HepG2 (cell line): ENCODE data around the gene ATOH8. TPM values are rescaled to one million over a fixed set of nuclear protein-coding genes. Genes with fewer than 3 reads are reported as not detected.

Source experiments
- ATAC-seq: fragments of 200-7000 bp; cut with Tn5 transposase; 3 replicates; pipeline ENCODE4 v1.9.1; 2020; ENCODE audit warnings: mild to moderate bottlenecking, moderate library complexity
- BruUV-seq: library from RNA; stranded (reverse); fragments of 400-500 nt; replicated peaks from 2 replicates; lab custom pipeline; 2021; lab: Mats Ljungman, UMichigan
- CTCF ChIA-PET: fragments of 300-600 bp; formaldehyde crosslinking; extraction: SDS; loops from one replicate; lab custom pipeline; 2021; ENCODE audit warnings: low total read pairs, inconsistent platforms, low intra/inter-chr PET ratio; lab: Yijun Ruan, JAX
- POLR2A ChIA-PET: fragments of 350-600 bp; sonication (Branson Sonifier 250); formaldehyde crosslinking; loops from one replicate; lab custom pipeline; 2020; ENCODE audit warnings: antibody characterized with exemption, inconsistent platforms; lab: Yijun Ruan, JAX
- DNase-seq: peaks from one replicate; pipeline ENCODE4 v3.0.0-alpha.2; 2015; ENCODE audit warnings: low spot score
- FAIRE-seq: peaks from 3 replicates; lab custom pipeline; 2011; peaks lifted over from hg19 to GRCh38; lab: Jason Lieb, UNC
- H2AFZ ChIP-seq: one replicate; pipeline ENCODE4 v1.6.1; 2011; ENCODE audit warnings: low read length, inconsistent platforms
- H3K27ac ChIP-seq: fragments of 300-600 bp; 3 replicates; pipeline ENCODE4 v1.8.0; 2011; ENCODE audit warnings: mixed run types, mild to moderate bottlenecking, mixed read lengths, low read length, inconsistent platforms; ENCODE audit not compliant: insufficient read depth; ENCODE audit errors: extremely low read length
- H3K27me3 ChIP-seq, 2 experiments: fragments of 200-600 bp in 1 of 2; 2 replicates in 1 of 2; 3 replicates in 1 of 2; pipeline versions ENCODE4 v1.6.0 to v1.8.0; 2011; ENCODE audit warnings: low read length in 2 of 2, mild to moderate bottlenecking in 2 of 2, moderate library complexity in 2 of 2, inconsistent platforms in 1 of 2; ENCODE audit not compliant: insufficient read depth in 2 of 2, control insufficient read depth in 1 of 2
- H3K36me3 ChIP-seq, 2 experiments: fragments of 200-600 bp in 1 of 2; replicated peaks in 1 of 2; 2 replicates in 1 of 2; 3 replicates in 1 of 2; pipeline versions ENCODE4 v1.5.1 to v1.8.0; 2011; ENCODE audit warnings: low read length in 2 of 2, inconsistent platforms in 1 of 2; ENCODE audit not compliant: insufficient read depth in 2 of 2, control insufficient read depth in 1 of 2
- H3K4me1 ChIP-seq: 2 replicates; pipeline ENCODE4 v1.5.1; 2012; ENCODE audit warnings: low read length, inconsistent platforms; ENCODE audit not compliant: insufficient read depth
- H3K4me2 ChIP-seq: 2 replicates; pipeline ENCODE4 v1.6.0; 2011; ENCODE audit warnings: low read depth, low read length, inconsistent platforms
- H3K4me3 ChIP-seq, 3 experiments: fragments of 200-600 bp in 1 of 3; sonication (generic), shearing (Covaris generic) in 1 of 3; replicated peaks in 1 of 3; 2 replicates each; pipeline ENCODE4 v1.5.1; 2011 to 2016; ENCODE audit warnings: low read length in 3 of 3, inconsistent platforms in 2 of 3, low read depth in 2 of 3, mild to moderate bottlenecking in 2 of 3, control low read depth in 1 of 3, mixed read lengths in 1 of 3; ENCODE audit not compliant: insufficient read depth in 1 of 3
- H3K79me2 ChIP-seq: one replicate; pipeline ENCODE4 v1.6.1; 2011; ENCODE audit warnings: low read length, inconsistent platforms; ENCODE audit not compliant: insufficient read depth
- H3K9ac ChIP-seq: 2 replicates; pipeline ENCODE4 v1.6.0; 2011; ENCODE audit warnings: mild to moderate bottlenecking, low read depth, low read length, inconsistent platforms; ENCODE audit not compliant: insufficient read depth
- H3K9me3 ChIP-seq: 2 replicates; pipeline ENCODE4 v1.5.1; 2012; ENCODE audit warnings: mild to moderate bottlenecking, low read length
- H4K20me1 ChIP-seq: 2 replicates; pipeline ENCODE4 v1.6.0; 2011; ENCODE audit warnings: inconsistent platforms, mild to moderate bottlenecking, low read length, moderate library complexity; ENCODE audit not compliant: insufficient read depth
- BRCA1 ChIP-seq: sonication (generic); formaldehyde crosslinking; IDR thresholded peaks from 2 replicates; pipeline ENCODE4 v1.4.0; 2020; ENCODE audit warnings: missing genetic modification reagents
- ETV6 ChIP-seq: sonication (generic); formaldehyde crosslinking; conservative IDR thresholded peaks from 2 replicates; pipeline ENCODE4 v1.4.0; 2020; ENCODE audit warnings: missing genetic modification reagents
- MAFF ChIP-seq: IDR thresholded peaks from 2 replicates; pipeline ENCODE4 v1.6.1; 2011; ENCODE audit warnings: low read depth, low read length, improper control_type of control experiment
- MTF1 ChIP-seq: sonication (generic); formaldehyde crosslinking; IDR thresholded peaks from 2 replicates; pipeline ENCODE4 v1.5.0; 2020; ENCODE audit warnings: missing genetic modification reagents
- PHF8 ChIP-seq: sonication (generic); formaldehyde crosslinking; IDR thresholded peaks from 2 replicates; pipeline ENCODE4 v1.5.0; 2020; ENCODE audit warnings: missing genetic modification reagents
- RFX1 ChIP-seq: fragments of 450-650 bp; IDR thresholded peaks from 2 replicates; pipeline ENCODE4 v1.6.1; 2017
- SATB2 ChIP-seq: sonication (generic); formaldehyde crosslinking; IDR thresholded peaks from 2 replicates; pipeline ENCODE4 v1.5.0; 2020; ENCODE audit warnings: missing genetic modification reagents
- TERF1 ChIP-seq: sonication (generic); formaldehyde crosslinking; IDR thresholded peaks from 2 replicates; pipeline ENCODE4 v1.8.0; 2022; ENCODE audit warnings: mild to moderate bottlenecking, missing genetic modification reagents, moderate library complexity
- XBP1 ChIP-seq: sonication (generic); formaldehyde crosslinking; IDR thresholded peaks from 2 replicates; pipeline ENCODE4 v1.5.0; 2020; ENCODE audit warnings: missing genetic modification reagents
- ZBTB1 ChIP-seq: sonication (generic); formaldehyde crosslinking; IDR thresholded peaks from 2 replicates; pipeline ENCODE4 v1.4.0; 2020; ENCODE audit warnings: missing genetic modification reagents, borderline replicate concordance
- ZBTB7A ChIP-seq: sonication (generic); formaldehyde crosslinking; IDR thresholded peaks from 2 replicates; pipeline ENCODE4 v1.8.0; 2022; ENCODE audit warnings: mild to moderate bottlenecking, missing genetic modification reagents
- ZFP62 ChIP-seq: sonication (generic); formaldehyde crosslinking; IDR thresholded peaks from 2 replicates; pipeline ENCODE4 v1.4.0; 2020; ENCODE audit warnings: missing genetic modification reagents
- ZNF253 ChIP-seq: sonication (generic); formaldehyde crosslinking; IDR thresholded peaks from 2 replicates; pipeline ENCODE4 v1.8.0; 2022; ENCODE audit warnings: mild to moderate bottlenecking, missing genetic modification reagents, borderline replicate concordance
- ZNF501 ChIP-seq: sonication (generic); formaldehyde crosslinking; IDR thresholded peaks from 2 replicates; pipeline ENCODE4 v1.5.1; 2020; ENCODE audit warnings: mild to moderate bottlenecking, moderate library complexity, missing genetic modification reagents
- ZNF614 ChIP-seq: IDR thresholded peaks from 2 replicates; pipeline ENCODE4 v1.6.1; 2018; ENCODE audit warnings: missing biosample characterization, missing genetic modification reagents, inconsistent platforms, borderline replicate concordance
- ZNF772 ChIP-seq: sonication (generic); formaldehyde crosslinking; IDR thresholded peaks from 2 replicates; pipeline ENCODE4 v1.5.0; 2020; ENCODE audit warnings: mild to moderate bottlenecking, missing genetic modification reagents
- WGBS: methylation state at CpG from one replicate; pipeline ENCODE4 v1.1.6; 2017; ENCODE audit warnings: low lambda C conversion rate; 5-methylcytosine and 5-hydroxymethylcytosine counted together
- in situ Hi-C: cut with HindIII; loops from 2 replicates; pipeline ENCODE4 v1.10.0; 2017; ENCODE audit warnings: low pct_unique_long_range_greater_than_20kb; ENCODE audit not compliant: extremely low pct_ligation_motif_present
- intact Hi-C: fragments of 100-400 bp; cut with micrococcal nuclease; formaldehyde crosslinking; loops from one replicate; pipeline ENCODE4 v1.10.0; 2022; ENCODE audit not compliant: unreplicated experiment
- polyA plus RNA-seq, 8 experiments: library from polyadenylated mRNA; depleted of rRNA in 3 of 8; stranded (reverse) in 7 of 8; unstranded in 1 of 8; fragments of >200 nt; fragmentation: Illumina TruSeq in 4 of 8; extraction: Trizol in 4 of 8; gene quantifications; 2 replicates each; pipeline versions ENCODE4 v1.2.1 to v1.2.3, GENCODE V29; 2011 to 2016; ENCODE audit warnings: low read depth in 4 of 8, missing spikeins in 1 of 8, mixed read lengths in 1 of 8; ENCODE audit not compliant: insufficient read depth in 1 of 8
- total RNA-seq, 5 experiments: library from RNA; depleted of rRNA; stranded (reverse); fragments of >200 nt; fragmentation: Illumina TruSeq; extraction: Trizol; gene quantifications; 2 replicates each; pipeline ENCODE4 v1.2.3, GENCODE V29; 2016; ENCODE audit warnings: low read depth in 1 of 5
- TF ChIP-seq, protein P1 (sequence below), 2 experiments: fragments of 450-650 bp in 1 of 2; sonication (generic) in 1 of 2; formaldehyde crosslinking; IDR thresholded peaks; 2 replicates each; pipeline versions ENCODE4 v1.5.0 to v1.8.0; 2020 to 2022; ENCODE audit warnings: mild to moderate bottlenecking in 1 of 2, missing genetic modification reagents in 1 of 2

Gene ATOH8
- total and polyA plus RNA-seq, 2 of the 13 experiments (the other 11 are each of a cell fraction or from before 2014, with no cell fraction given): 0.13 to 0.61 TPM

- Histone ChIP-seq H3K4me1 (peaks cover 14% of the 10 kb centered on the region; the same call in 1 of the 2 replicates), H3K27me3 (peaks cover 4 to 31% of the 10 kb centered on the region in 2 experiments; a peak in 3 of 5 replicates), H3K36me3 (no peaks in the 10 kb centered on the region), H3K4me3 (no peak overlapping the region), H3K9me3 (no peaks in the 10 kb centered on the region), H3K79me2 (no peaks in the 10 kb centered on the region), H3K9ac (no peak overlapping the region), H3K27ac (no peak overlapping the region), H2AFZ (no peak overlapping the region), H3K4me2 (no peak overlapping the region), H4K20me1 (no peaks in the 10 kb centered on the region)
- WGBS: 55% methylated on average over 4 of the region's 4 CpGs
- ChIA-PET CTCF (no interaction called here), POLR2A (no interaction called here)
- FAIRE-seq (no peak), DNase-seq (no peak), ATAC-seq (no peak)
- in situ Hi-C loops: loop anchor here (10.0 kb wide), 1 partner anchor 341 kb away; no protein-coding TSS in a partner anchor
- TF ChIP-seq, protein P1, sequence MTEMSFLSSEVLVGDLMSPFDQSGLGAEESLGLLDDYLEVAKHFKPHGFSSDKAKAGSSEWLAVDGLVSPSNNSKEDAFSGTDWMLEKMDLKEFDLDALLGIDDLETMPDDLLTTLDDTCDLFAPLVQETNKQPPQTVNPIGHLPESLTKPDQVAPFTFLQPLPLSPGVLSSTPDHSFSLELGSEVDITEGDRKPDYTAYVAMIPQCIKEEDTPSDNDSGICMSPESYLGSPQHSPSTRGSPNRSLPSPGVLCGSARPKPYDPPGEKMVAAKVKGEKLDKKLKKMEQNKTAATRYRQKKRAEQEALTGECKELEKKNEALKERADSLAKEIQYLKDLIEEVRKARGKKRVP (CRISPR knock-in tag; IDR thresholded peaks at IDR 0.05): no peak
- TF ChIP-seq ZNF253 (CRISPR knock-in tag) (no peak), XBP1 (CRISPR knock-in tag) (no peak), ZBTB1 (no peak), ZNF614 (no peak), ZBTB7A (CRISPR knock-in tag) (no peak), SATB2 (CRISPR knock-in tag) (no peak), BRCA1 (no peak), ZNF772 (CRISPR knock-in tag) (no peak), TERF1 (CRISPR knock-in tag) (no peak), PHF8 (CRISPR knock-in tag) (no peak), MAFF (no peak), MTF1 (no peak), ZNF501 (CRISPR knock-in tag) (no peak), ZFP62 (CRISPR knock-in tag) (no peak), RFX1 (no peak), ETV6 (no peak)
- BruUV-seq: no TSS peak
- intact Hi-C loops: no loop called here
Observed at GRCh38 chr2:85734015-85734414, 19.8 kb upstream of the ATOH8 start.
